Kidney (tissue), 14 donors: ENCODE results near the gene GTPBP1. TPM values are rescaled to one million over a fixed set of nuclear protein-coding genes. Genes with fewer than 3 reads are reported as not detected.
A peak's percentile ranks its signal among the peaks of the same experiment; 100 is the strongest.

Source experiments
- DNase-seq, 5 donors: peaks; one replicate each; pipeline ENCODE4 v3.0.0-alpha.2; 2013 to 2020
- FAIRE-seq: peaks from 2 replicates; lab custom pipeline; 2012; peaks lifted over from hg19 to GRCh38; lab: Jason Lieb, UNC
- H3K27ac ChIP-seq, 2 donors: one replicate each; pipeline ENCODE4 v1.7.0; 2013; ENCODE audit warnings: low read depth in 2 of 2, low read length in 2 of 2, inconsistent platforms in 1 of 2
- H3K27me3 ChIP-seq: one replicate; pipeline ENCODE4 v1.7.1; 2013; ENCODE audit warnings: low read length, inconsistent platforms; ENCODE audit not compliant: control insufficient read depth, insufficient read depth
- H3K36me3 ChIP-seq, 3 donors: one replicate each; pipeline versions ENCODE4 v1.7.0 to v1.7.1; 2013; ENCODE audit warnings: low read length in 3 of 3, control low read depth in 1 of 3, inconsistent platforms in 1 of 3; ENCODE audit not compliant: insufficient read depth in 3 of 3, control insufficient read depth in 2 of 3
- H3K4me1 ChIP-seq, 3 donors: one replicate each; pipeline versions ENCODE4 v1.7.0 to v1.7.1; 2013; ENCODE audit warnings: low read length in 3 of 3, inconsistent platforms in 1 of 3, low read depth in 1 of 3; ENCODE audit not compliant: control insufficient read depth in 2 of 3, insufficient read depth in 2 of 3
- H3K4me3 ChIP-seq, 3 donors: one replicate each; pipeline versions ENCODE4 v1.7.0 to v1.8.1; 2013; ENCODE audit warnings: low read length in 3 of 3, control low read depth in 1 of 3, inconsistent platforms in 1 of 3
- H3K9ac ChIP-seq, 3 donors: one replicate each; pipeline versions ENCODE4 v1.7.0 to v1.7.1; 2013; ENCODE audit warnings: low read length in 3 of 3, control low read depth in 1 of 3, inconsistent platforms in 1 of 3
- H3K9me3 ChIP-seq, 3 donors: one replicate each; pipeline versions ENCODE4 v1.7.0 to v1.7.1; 2013; ENCODE audit warnings: low read length in 3 of 3, control low read depth in 1 of 3, inconsistent platforms in 1 of 3; ENCODE audit not compliant: control insufficient read depth in 2 of 3, insufficient read depth in 1 of 3
- CTCF ChIP-seq: IDR thresholded peaks from 3 replicates; pipeline ENCODE4 v1.5.1; 2012; ENCODE audit warnings: mild to moderate bottlenecking, moderate library complexity, borderline replicate concordance; ENCODE audit not compliant: insufficient read depth; ENCODE audit errors: extremely low read depth
- intact Hi-C: fragments of 100-400 bp; cut with DNase I; formaldehyde crosslinking; loops from one replicate; pipeline ENCODE4 v1.11.1; 2022
- polyA plus RNA-seq: library from polyadenylated mRNA; stranded (reverse); fragments of 350-450 nt; fragmentation: Illumina TruSeq; extraction: RNeasy Lipid Tissue Mini Kit (QIAGEN cat#74804); gene quantifications from one replicate; pipeline ENCODE4 v1.2.3, GENCODE V29; 2014; ENCODE audit warnings: low read depth, low replicate concordance; ENCODE audit not compliant: insufficient read depth
- total RNA-seq: library from RNA; stranded (reverse); fragmentation: NEBNext Ultra II Directional; extraction: Animal tissue kit (Norgen Biotek cat#: 25700); gene quantifications from one replicate; pipeline ENCODE4 v1.2.1, GENCODE V29; 2021
- donor health status: control.
- donor health status: control.
- donor health status: control.
- donor health status: control.
- donor health status: control.
- donor health status: DM: yes; HTN: yes; CAD: no.
- donor health status: Normal renal cell carcinoma (clear cell type).

The GTPBP1 gene
- total and polyA plus RNA-seq, 2 donors from 2014 or later = 11.7 to 52.0 TPM

DNA sequence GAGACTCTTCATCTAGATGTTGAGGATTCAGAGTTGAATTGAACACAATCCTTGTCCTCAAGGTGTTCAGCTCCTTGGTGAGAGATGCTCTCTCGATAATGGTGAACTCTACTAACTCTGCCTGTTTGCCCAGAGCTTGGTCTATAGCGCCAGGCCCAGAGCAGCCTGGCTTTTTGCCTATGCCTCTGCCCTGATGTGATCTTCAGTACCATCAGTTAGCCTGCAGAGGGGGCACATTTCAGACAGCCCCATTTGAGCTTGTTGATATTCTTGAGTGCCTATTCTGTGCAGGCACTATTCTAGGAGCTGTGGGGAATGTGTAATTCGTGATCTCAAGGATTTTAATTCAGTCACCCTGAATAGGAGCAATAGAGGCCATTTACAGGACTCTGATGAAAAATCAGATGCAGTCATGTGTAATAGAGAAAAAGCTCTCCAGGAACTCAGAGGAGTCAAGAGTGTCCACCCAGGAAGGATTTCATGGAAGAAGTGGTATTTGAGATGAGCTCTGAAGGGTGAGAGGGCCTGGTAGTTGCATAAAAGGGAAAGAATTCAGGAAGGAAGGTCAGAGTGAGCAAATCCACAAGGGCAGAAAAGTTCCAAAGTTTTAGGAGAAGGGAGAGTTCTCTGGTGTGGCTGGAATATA, 19.3 kb downstream of the GTPBP1 start:
- H3K4me3 ChIP-seq = no peak overlapping the region
- FAIRE-seq = no peak
- intact Hi-C loops = no loop called here
- TF ChIP-seq CTCF = peak; percentile 11
- H3K27ac ChIP-seq = no peak overlapping the region
- H3K36me3 ChIP-seq = peaks cover 15 to 77% (median 59%) of the 10 kb centered on the region in 3 donors
- peaks cover 0 to 6% (median 0%) of the 10 kb centered on the region in 3 donors for H3K4me1 ChIP-seq
- no peak overlapping the region for H3K9ac ChIP-seq
- H3K27me3 ChIP-seq = no peaks in the 10 kb centered on the region
- no peaks in the 10 kb centered on the region for H3K9me3 ChIP-seq
- no peak for DNase-seq

GRCh38 chr22:38725900-38726655, 20.3 kb downstream of the GTPBP1 start:
- intact Hi-C loops = no loop called here
- peaks cover 0 to 6% (median 0%) of the 10 kb centered on the region in 3 donors for H3K4me1 ChIP-seq
- no peak overlapping the region for H3K9ac ChIP-seq
- H3K27me3 ChIP-seq = no peaks in the 10 kb centered on the region
- no peaks in the 10 kb centered on the region for H3K9me3 ChIP-seq
- no peak overlapping the region for H3K4me3 ChIP-seq
- H3K27ac ChIP-seq = no peak overlapping the region
- peaks cover 15 to 76% (median 63%) of the 10 kb centered on the region in 3 donors for H3K36me3 ChIP-seq
- DNase-seq = peak in 2 of 5 donors; percentile 22 to 44
- no peak for FAIRE-seq
- TF ChIP-seq CTCF = no peak

DNA sequence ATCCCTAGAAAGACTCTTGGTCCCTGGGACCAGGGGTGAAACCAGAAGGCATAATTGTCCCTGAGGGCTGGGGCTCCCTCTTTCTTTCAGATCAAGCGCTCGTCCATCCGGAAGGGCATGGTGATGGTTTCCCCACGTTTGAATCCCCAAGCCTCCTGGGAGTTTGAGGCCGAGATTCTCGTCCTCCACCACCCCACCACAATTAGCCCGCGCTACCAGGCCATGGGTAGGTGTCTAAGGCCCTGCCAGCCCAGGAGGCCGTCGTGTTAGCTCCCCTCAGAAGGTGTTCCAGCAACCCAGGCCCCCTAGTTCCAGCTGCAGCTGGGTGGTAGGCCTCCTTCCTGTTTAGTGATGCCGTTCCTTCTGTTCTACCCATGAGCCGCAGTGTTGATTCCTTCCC, 21.4 kb downstream of the GTPBP1 start:
- no peaks in the 10 kb centered on the region for H3K9me3 ChIP-seq
- H3K4me3 ChIP-seq = no peak overlapping the region
- H3K27me3 ChIP-seq = no peaks in the 10 kb centered on the region
- DNase-seq = peak in 1 of 5 donors; percentile 32
- no peak overlapping the region for H3K9ac ChIP-seq
- intact Hi-C loops = no loop called here
- H3K27ac ChIP-seq = no peak overlapping the region
- H3K36me3 ChIP-seq = peaks cover 15 to 72% (median 59%) of the 10 kb centered on the region in 3 donors
- peaks cover 0 to 6% (median 0%) of the 10 kb centered on the region in 3 donors for H3K4me1 ChIP-seq
- FAIRE-seq = no peak
- TF ChIP-seq CTCF = no peak
